Cerebellar nuclear complex (tissue), 1 donor: ENCODE measurements around the gene TRIP4.
"Not testable (repeated sequence)": the region's sequence is repeated elsewhere in the genome, so short reads cannot be mapped to it uniquely, and the experiment has no call there.

Experiments used
- DNase-seq, 2 experiments: peaks; one replicate each; lab custom pipeline; 2025; lab: John Stamatoyannopoulos, UW

Gene TRIP4

GRCh38 chr15:64490598-64491259 lies 103.1 kb downstream of the TRIP4 start:
- DNase-seq: no peak

GRCh38 chr15:64493641-64494040 lies 106.0 kb downstream of the TRIP4 start:
- no peak for DNase-seq

- DNase-seq: not testable (repeated sequence)
Measured at GRCh38 chr15:64495968-64496367, 108.3 kb downstream of the TRIP4 start.

GRCh38 chr15:64500695-64501395 lies 113.2 kb downstream of the TRIP4 start:
- no peak for DNase-seq

GRCh38 chr15:64501396-64501715 lies 113.7 kb downstream of the TRIP4 start:
- DNase-seq: peak in 1 of 2 experiments; percentile 5

GRCh38 chr15:64502151-64502550 lies 114.5 kb downstream of the TRIP4 start:
- DNase-seq: no peak

- DNase-seq: no peak
Measured at GRCh38 chr15:64502551-64502950, 114.9 kb downstream of the TRIP4 start.

- no peak for DNase-seq
Measured at GRCh38 chr15:64503197-64503596, 115.6 kb downstream of the TRIP4 start.

- DNase-seq: no peak
Measured at GRCh38 chr15:64503640-64504039, 116.0 kb downstream of the TRIP4 start.
